H9 (cell line): ENCODE measurements around the gene NYAP1. TPM values are rescaled to one million over a fixed set of nuclear protein-coding genes. Genes with fewer than 3 reads are reported as not detected.

Experiments
- DNase-seq: peaks from one replicate; pipeline ENCODE4 v3.0.0-alpha.2; 2017
- H2AFZ ChIP-seq: one replicate; pipeline ENCODE4 v1.6.1; 2013; ENCODE audit warnings: mild to moderate bottlenecking, low read length, control low read depth, moderate library complexity
- H2AK5ac ChIP-seq: 2 replicates; pipeline ENCODE4 v1.6.1; 2013; ENCODE audit warnings: low read length, control low read depth, mixed read lengths; ENCODE audit not compliant: insufficient read length
- H2BK120ac ChIP-seq: one replicate; pipeline ENCODE4 v1.6.1; 2013; ENCODE audit warnings: low read depth, mild to moderate bottlenecking, low read length, control low read depth, inconsistent platforms; ENCODE audit not compliant: poor library complexity, severe bottlenecking
- H2BK12ac ChIP-seq: 2 replicates; pipeline ENCODE4 v1.6.1; 2013; ENCODE audit warnings: low read length, control low read depth, mixed read lengths, low read depth; ENCODE audit not compliant: insufficient read length
- H2BK15ac ChIP-seq: 2 replicates; pipeline ENCODE4 v1.6.1; 2013; ENCODE audit warnings: low read depth, low read length, control low read depth
- H2BK20ac ChIP-seq: one replicate; pipeline ENCODE4 v1.6.1; 2013; ENCODE audit warnings: low read depth, mild to moderate bottlenecking, low read length, control low read depth, inconsistent platforms; ENCODE audit not compliant: poor library complexity, severe bottlenecking
- H2BK5ac ChIP-seq: 2 replicates; pipeline ENCODE4 v1.6.1; 2013; ENCODE audit warnings: low read length, control low read depth, mixed read lengths; ENCODE audit not compliant: insufficient read length
- H3K14ac ChIP-seq: 2 replicates; pipeline ENCODE4 v1.6.1; 2013; ENCODE audit warnings: low read length, control low read depth; ENCODE audit not compliant: insufficient read depth
- H3K18ac ChIP-seq: 2 replicates; pipeline ENCODE4 v1.6.1; 2013; ENCODE audit warnings: low read depth, mild to moderate bottlenecking, mixed read lengths, low read length, control low read depth; ENCODE audit not compliant: insufficient read length
- H3K23ac ChIP-seq: 2 replicates; pipeline ENCODE4 v1.6.1; 2013; ENCODE audit warnings: low read length, control low read depth, mixed read lengths, low read depth; ENCODE audit not compliant: insufficient read length
- H3K23me2 ChIP-seq: 2 replicates; pipeline ENCODE4 v1.6.1; 2013; ENCODE audit warnings: low read depth, mild to moderate bottlenecking, mixed read lengths, low read length, control low read depth; ENCODE audit not compliant: insufficient read length, poor library complexity, severe bottlenecking
- H3K27ac ChIP-seq: 2 replicates; pipeline ENCODE4 v1.5.1; 2013; ENCODE audit warnings: low read length, control low read depth, mixed read lengths, low read depth; ENCODE audit not compliant: insufficient read length
- H3K27me3 ChIP-seq: 2 replicates; pipeline ENCODE4 v1.6.1; 2013; ENCODE audit warnings: low read length, control low read depth, inconsistent platforms; ENCODE audit not compliant: insufficient read depth
- H3K4ac ChIP-seq: 2 replicates; pipeline ENCODE4 v1.6.1; 2013; ENCODE audit warnings: low read depth, mild to moderate bottlenecking, control low read depth, inconsistent platforms, low read length, moderate library complexity
- H3K4me1 ChIP-seq: 2 replicates; pipeline ENCODE4 v1.6.1; 2013; ENCODE audit warnings: low read length, control low read depth, inconsistent platforms; ENCODE audit not compliant: insufficient read depth
- H3K4me2 ChIP-seq: 2 replicates; pipeline ENCODE4 v1.6.1; 2013; ENCODE audit warnings: low read length, control low read depth, mixed read lengths; ENCODE audit not compliant: insufficient read length, insufficient read depth
- H3K56ac ChIP-seq: 2 replicates; pipeline ENCODE4 v1.6.1; 2013; ENCODE audit warnings: low read depth, mild to moderate bottlenecking, mixed read lengths, low read length, control low read depth; ENCODE audit not compliant: insufficient read length
- H3K79me1 ChIP-seq: 2 replicates; pipeline ENCODE4 v1.6.1; 2013; ENCODE audit warnings: low read depth, mild to moderate bottlenecking, moderate library complexity, low read length, control low read depth, inconsistent platforms; ENCODE audit not compliant: insufficient read depth, poor library complexity, severe bottlenecking
- H3K79me2 ChIP-seq: 2 replicates; pipeline ENCODE4 v1.6.1; 2013; ENCODE audit warnings: low read length, control low read depth, inconsistent platforms; ENCODE audit not compliant: insufficient read depth
- H3K9ac ChIP-seq: 2 replicates; pipeline ENCODE4 v1.6.1; 2013; ENCODE audit warnings: low read length, control low read depth, mixed read lengths; ENCODE audit not compliant: insufficient read length; ENCODE audit errors: extremely low read depth
- H3K9me3 ChIP-seq: one replicate; pipeline ENCODE4 v1.6.1; 2013; ENCODE audit warnings: low read depth, low read length, inconsistent platforms; ENCODE audit not compliant: control insufficient read depth
- H3T11ph ChIP-seq: one replicate; pipeline ENCODE4 v1.6.1; 2013; ENCODE audit warnings: mild to moderate bottlenecking, low read length, control low read depth, inconsistent platforms
- H4K20me1 ChIP-seq: one replicate; pipeline ENCODE4 v1.6.1; 2013; ENCODE audit not compliant: control insufficient read depth, insufficient read length, insufficient read depth
- H4K5ac ChIP-seq: 2 replicates; pipeline ENCODE4 v1.6.1; 2013; ENCODE audit warnings: low read depth, mild to moderate bottlenecking, mixed read lengths, low read length, control low read depth; ENCODE audit not compliant: insufficient read length
- H4K8ac ChIP-seq: replicated peaks from 2 replicates; pipeline ENCODE4 v1.6.1; 2013; ENCODE audit warnings: low read length, control low read depth, mixed read lengths, low read depth; ENCODE audit not compliant: insufficient read length
- H4K91ac ChIP-seq: 2 replicates; pipeline ENCODE4 v1.6.1; 2013; ENCODE audit warnings: low read depth, mild to moderate bottlenecking, moderate library complexity, mixed read lengths, low read length, control low read depth; ENCODE audit not compliant: insufficient read length
- H3K27ac Mint-ChIP-seq, 3 experiments: 2 replicates in 2 of 3; 3 replicates in 1 of 3; pipeline ENCODE4 v1.8.0; 2020 to 2021; ENCODE audit warnings: mixed read lengths in 3 of 3, mild to moderate bottlenecking in 1 of 3, moderate library complexity in 1 of 3
- H3K27me3 Mint-ChIP-seq: 2 replicates; pipeline ENCODE4 v1.8.0; 2021; ENCODE audit warnings: low read depth, mild to moderate bottlenecking, moderate library complexity, mixed read lengths
- H3K36me3 Mint-ChIP-seq, 3 experiments: 2 replicates in 2 of 3; 3 replicates in 1 of 3; pipeline ENCODE4 v1.8.0; 2020 to 2021; ENCODE audit warnings: low read depth in 3 of 3, mixed read lengths in 3 of 3; ENCODE audit not compliant: insufficient read depth in 1 of 3
- H3K4me1 Mint-ChIP-seq, 2 experiments: 2 replicates each; pipeline ENCODE4 v1.8.0; 2020; ENCODE audit warnings: mixed read lengths in 2 of 2
- H3K4me3 Mint-ChIP-seq, 2 experiments: 2 replicates in 1 of 2; 3 replicates in 1 of 2; pipeline ENCODE4 v1.8.0; 2020 to 2021; ENCODE audit warnings: mild to moderate bottlenecking in 2 of 2, mixed read lengths in 2 of 2, moderate library complexity in 1 of 2
- H3K9me3 Mint-ChIP-seq, 2 experiments: 2 replicates in 1 of 2; 3 replicates in 1 of 2; pipeline ENCODE4 v1.8.0; 2020; ENCODE audit warnings: mild to moderate bottlenecking in 2 of 2, mixed read lengths in 2 of 2, moderate library complexity in 1 of 2
- CTCF ChIP-seq: fragments of 200-600 bp; sonication (generic); conservative IDR thresholded peaks from 3 replicates; pipeline ENCODE4 v1.8.0; 2021; ENCODE audit warnings: antibody characterized with exemption, mild to moderate bottlenecking
- WGBS: extraction: QIAGEN DNeasy Blood & Tissue Kit; methylation state at CpG from one replicate; pipeline ENCODE4 v1.1.7; 2013; ENCODE audit warnings: missing lambda C conversion rate, low lambda C conversion rate, mixed read lengths; ENCODE audit not compliant: insufficient read length; ENCODE audit errors: extremely low coverage; 5-methylcytosine and 5-hydroxymethylcytosine counted together
- total RNA-seq: library from RNA; stranded (reverse); gene quantifications from 2 replicates; pipeline ENCODE4 v1.2.1, GENCODE V29; 2021

The NYAP1 gene
- total RNA-seq, 1 experiment from 2014 or later, result 3.2 TPM

- H3K14ac ChIP-seq, result no peak within 1 kb of the TSS
- Mint-ChIP-seq H3K27ac (0 out of 7 replicates have a peak within 1 kb of the TSS, but pooled peaks of 1 of the 3 experiments have one; percentile 29), H3K27me3 (peaks cover 7% of the 10 kb centered on the region), H3K9me3 (no peaks in the 10 kb centered on the region), H3K4me3 (no peak within 1 kb of the TSS), H3K4me1 (peaks cover 6 to 8% of the 10 kb centered on the region in 2 experiments; a peak in 3 of 4 replicates), H3K36me3 (peaks cover 0 to 3% (median 0%) of the 10 kb centered on the region in 3 experiments; a peak in 1 of 7 replicates)
- no peak within 1 kb of the TSS for H4K91ac ChIP-seq
- DNase-seq, result no peak
- H3T11ph ChIP-seq, result no peak within 1 kb of the TSS
- no peaks in the 10 kb centered on the region for H3K27me3 ChIP-seq
- no peak within 1 kb of the TSS for H3K4me2 ChIP-seq
- H2BK12ac ChIP-seq, result no peak within 1 kb of the TSS
- H4K20me1 ChIP-seq, result no peaks in the 10 kb centered on the region
- no peaks in the 10 kb centered on the region for H3K79me1 ChIP-seq
- H2BK15ac ChIP-seq, result no peak within 1 kb of the TSS
- H3K27ac ChIP-seq, result no peak within 1 kb of the TSS
- H2BK120ac ChIP-seq, result no peak within 1 kb of the TSS
- no peak within 1 kb of the TSS for H3K9ac ChIP-seq
- H2BK20ac ChIP-seq, result no peak within 1 kb of the TSS
- H2AK5ac ChIP-seq, result no peak within 1 kb of the TSS
- no peak within 1 kb of the TSS for H3K56ac ChIP-seq
- no peaks in the 10 kb centered on the region for H3K23me2 ChIP-seq
- TF ChIP-seq CTCF, result no peak
- no peak within 1 kb of the TSS for H2AFZ ChIP-seq
- H3K9me3 ChIP-seq, result no peaks in the 10 kb centered on the region
- H4K5ac ChIP-seq, result no peak within 1 kb of the TSS
- no peak within 1 kb of the TSS for H2BK5ac ChIP-seq
- no peak within 1 kb of the TSS for H4K8ac ChIP-seq
- H3K4me1 ChIP-seq, result no peaks in the 10 kb centered on the region
- no CpG with 5 or more reads among the region's 7 CpGs for WGBS
- no peaks in the 10 kb centered on the region for H3K79me2 ChIP-seq
- H3K18ac ChIP-seq, result no peak within 1 kb of the TSS
- H3K23ac ChIP-seq, result no peak within 1 kb of the TSS
- no peak within 1 kb of the TSS for H3K4ac ChIP-seq
Measured at GRCh38 chr7:100464210-100464660, 19.5 kb upstream of the NYAP1 start, which contains the start of gene SPACDR. Gene SPACDR (minus strand): TSS chr7:100464260. CDS start chr7:100464025, 235 bp downstream.
